Pulmonary artery endothelial cell (primary cell): ENCODE measurements around the gene MEGF6. TPM values are rescaled to one million over a fixed set of nuclear protein-coding genes. Genes with fewer than 3 reads are reported as not detected.
"Not testable (repeated sequence)": the region's sequence is repeated elsewhere in the genome, so short reads cannot be mapped to it uniquely, and the experiment has no call there.

ENCODE experiments used
- DNase-seq: peaks from one replicate; pipeline ENCODE4 v3.0.0-alpha.2; 2011; ENCODE audit warnings: low read depth, low spot score
- total RNA-seq: library from RNA; depleted of rRNA; stranded (reverse); fragments of >200 nt; gene quantifications from 2 replicates; pipeline ENCODE4 v1.2.3, GENCODE V29; 2014

The MEGF6 gene
- total RNA-seq, 1 donor from 2014 or later: 49.2 TPM

- no peak for DNase-seq
Measured at GRCh38 chr1:3594706-3595377, 16.5 kb downstream of the MEGF6 start.

GRCh38 chr1:3593745-3594144, 17.6 kb downstream of the MEGF6 start:
- DNase-seq: no peak

GRCh38 chr1:3593334-3593733, 18.0 kb downstream of the MEGF6 start:
- no peak for DNase-seq

- no peak for DNase-seq
Measured at GRCh38 chr1:3590951-3591865, 20.1 kb downstream of the MEGF6 start.

- DNase-seq: no peak
Measured at GRCh38 chr1:3590139-3590763, 21.1 kb downstream of the MEGF6 start.

GRCh38 chr1:3588395-3588794, 22.9 kb downstream of the MEGF6 start:
- no peak for DNase-seq

GRCh38 chr1:3586986-3587759, 24.1 kb downstream of the MEGF6 start:
- no peak for DNase-seq

GRCh38 chr1:3585940-3586568, 25.3 kb downstream of the MEGF6 start:
- DNase-seq: no peak

GRCh38 chr1:3585353-3585868, 25.9 kb downstream of the MEGF6 start:
- not testable (repeated sequence) for DNase-seq

GRCh38 chr1:3584915-3585314, 26.4 kb downstream of the MEGF6 start:
- DNase-seq: no peak

GRCh38 chr1:3583751-3584150, 27.6 kb downstream of the MEGF6 start:
- DNase-seq: not testable (repeated sequence)

GRCh38 chr1:3581296-3582036, 29.8 kb downstream of the MEGF6 start:
- no peak for DNase-seq

GRCh38 chr1:3580231-3580630, 31.1 kb downstream of the MEGF6 start:
- DNase-seq: no peak

- DNase-seq: no peak
Measured at GRCh38 chr1:3579626-3580025, 31.7 kb downstream of the MEGF6 start.

GRCh38 chr1:3578906-3579305, 32.4 kb downstream of the MEGF6 start:
- no peak for DNase-seq

- DNase-seq: no peak
Measured at GRCh38 chr1:3578433-3578805, 32.9 kb downstream of the MEGF6 start.

- DNase-seq: no peak
Measured at GRCh38 chr1:3577711-3578432, 33.4 kb downstream of the MEGF6 start.

- no peak for DNase-seq
Measured at GRCh38 chr1:3577300-3577699, 34.0 kb downstream of the MEGF6 start.

- no peak for DNase-seq
Measured at GRCh38 chr1:3575993-3576392, 35.3 kb downstream of the MEGF6 start.
